ENCODE data around the gene PWWP2B.

The PWWP2B gene

GRCh38 chr10:132394936-132395703 lies 1.9 kb upstream of the PWWP2B start:
- DNase-seq, result no peak

GRCh38 chr10:132395704-132396493 lies 1.1 kb upstream of the PWWP2B start:
- peak; percentile 76 for DNase-seq

- peak; percentile 73 for DNase-seq
These were observed 435 bp upstream of the PWWP2B start for GRCh38 chr10:132396494-132397035.

- DNase-seq, result no peak
These were observed 918 bp downstream of the PWWP2B start for GRCh38 chr10:132397671-132398565.

- DNase-seq, result no peak
These were observed 1.6 kb downstream of the PWWP2B start for GRCh38 chr10:132398566-132398991.

GRCh38 chr10:132399117-132400035 lies 2.4 kb downstream of the PWWP2B start:
- no peak for DNase-seq

GRCh38 chr10:132400041-132400546 lies 3.1 kb downstream of the PWWP2B start:
- DNase-seq, result no peak

- no peak for DNase-seq
These were observed 3.6 kb downstream of the PWWP2B start for GRCh38 chr10:132400547-132401151.

GRCh38 chr10:132401401-132402118 lies 4.6 kb downstream of the PWWP2B start:
- DNase-seq, result no peak

GRCh38 chr10:132402781-132403241 lies 5.8 kb downstream of the PWWP2B start:
- DNase-seq, result no peak

- no peak for DNase-seq
These were observed 6.6 kb downstream of the PWWP2B start for GRCh38 chr10:132403511-132404168.

- DNase-seq, result no peak
These were observed 7.3 kb downstream of the PWWP2B start for GRCh38 chr10:132404169-132404880.

- no peak for DNase-seq
These were observed 8.0 kb downstream of the PWWP2B start for GRCh38 chr10:132404911-132405462.

GRCh38 chr10:132405463-132405991 lies 8.5 kb downstream of the PWWP2B start:
- no peak for DNase-seq

GRCh38 chr10:132406181-132406580 lies 9.2 kb downstream of the PWWP2B start:
- DNase-seq, result no peak

GRCh38 chr10:132406750-132407149 lies 9.8 kb downstream of the PWWP2B start:
- DNase-seq, result no peak

GRCh38 chr10:132407243-132407746 lies 10.3 kb downstream of the PWWP2B start:
- DNase-seq, result no peak

- no peak for DNase-seq
These were observed 10.9 kb downstream of the PWWP2B start for GRCh38 chr10:132407846-132408278.

Measured in left hindlimb (tissue), 1 donor.